ENCODE measurements around the gene IRF9. TPM values are rescaled to one million over a fixed set of nuclear protein-coding genes. Genes with fewer than 3 reads are reported as not detected.
A peak's percentile ranks its signal among the peaks of the same experiment; 100 is the strongest.

IRF9 gene
- total and polyA plus RNA-seq, 2 of the 13 experiments (the other 11 are each of a cell fraction or from before 2014, with no cell fraction given), result 14.9 to 49.7 TPM

- peak; percentile 94 for TF ChIP-seq ZNF225 (CRISPR knock-in tag; IDR thresholded peaks at IDR 0.05)
- no peak for TF ChIP-seq CEBPG (CRISPR knock-in tag; IDR thresholded peaks at IDR 0.05)
- TF ChIP-seq ZNF589 (CRISPR knock-in tag; conservative IDR thresholded peaks at IDR 0.05), result no peak
- TF ChIP-seq BCL6 (CRISPR knock-in tag; IDR thresholded peaks at IDR 0.05), result peak; percentile 80
- TF ChIP-seq ZNF552 (CRISPR knock-in tag; IDR thresholded peaks at IDR 0.05; ENCODE audit: borderline replicate concordance), result peak; percentile 98
- peak; percentile 96 for TF ChIP-seq CERS6 (CRISPR knock-in tag; IDR thresholded peaks at IDR 0.05)
- 0 out of 2 replicates have a peak, but pooled peaks have one; percentile 59 for TF ChIP-seq NCOA1 (CRISPR knock-in tag; IDR thresholded peaks at IDR 0.05)
- peak; percentile 40; the same call in 1 of the 2 replicates for TF ChIP-seq ATAD3A (CRISPR knock-in tag; IDR thresholded peaks at IDR 0.05)
- TF ChIP-seq, protein P1, sequence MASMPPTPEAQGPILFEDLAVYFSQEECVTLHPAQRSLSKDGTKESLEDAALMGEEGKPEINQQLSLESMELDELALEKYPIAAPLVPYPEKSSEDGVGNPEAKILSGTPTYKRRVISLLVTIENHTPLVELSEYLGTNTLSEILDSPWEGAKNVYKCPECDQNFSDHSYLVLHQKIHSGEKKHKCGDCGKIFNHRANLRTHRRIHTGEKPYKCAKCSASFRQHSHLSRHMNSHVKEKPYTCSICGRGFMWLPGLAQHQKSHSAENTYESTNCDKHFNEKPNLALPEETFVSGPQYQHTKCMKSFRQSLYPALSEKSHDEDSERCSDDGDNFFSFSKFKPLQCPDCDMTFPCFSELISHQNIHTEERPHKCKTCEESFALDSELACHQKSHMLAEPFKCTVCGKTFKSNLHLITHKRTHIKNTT (CRISPR knock-in tag; IDR thresholded peaks at IDR 0.05), result peak; percentile 86; the same call in 1 of the 2 replicates
- peak; percentile 90 for TF ChIP-seq FOSL2 (CRISPR knock-in tag; IDR thresholded peaks at IDR 0.05)
- peak; percentile 98 for TF ChIP-seq GATAD1 (CRISPR knock-in tag; IDR thresholded peaks at IDR 0.05)
- TF ChIP-seq DPF2 (CRISPR knock-in tag; IDR thresholded peaks at IDR 0.05; ENCODE audit: borderline replicate concordance, low read depth), result peak; percentile 73; the same call in 1 of the 2 replicates
- peak; percentile 94 for TF ChIP-seq ZFP90 (CRISPR knock-in tag; IDR thresholded peaks at IDR 0.05; ENCODE audit: borderline replicate concordance)
- TF ChIP-seq GATA4 (IDR thresholded peaks at IDR 0.05; ENCODE audit: borderline replicate concordance, low read depth), result peak; percentile 81
- TF ChIP-seq, protein P2, sequence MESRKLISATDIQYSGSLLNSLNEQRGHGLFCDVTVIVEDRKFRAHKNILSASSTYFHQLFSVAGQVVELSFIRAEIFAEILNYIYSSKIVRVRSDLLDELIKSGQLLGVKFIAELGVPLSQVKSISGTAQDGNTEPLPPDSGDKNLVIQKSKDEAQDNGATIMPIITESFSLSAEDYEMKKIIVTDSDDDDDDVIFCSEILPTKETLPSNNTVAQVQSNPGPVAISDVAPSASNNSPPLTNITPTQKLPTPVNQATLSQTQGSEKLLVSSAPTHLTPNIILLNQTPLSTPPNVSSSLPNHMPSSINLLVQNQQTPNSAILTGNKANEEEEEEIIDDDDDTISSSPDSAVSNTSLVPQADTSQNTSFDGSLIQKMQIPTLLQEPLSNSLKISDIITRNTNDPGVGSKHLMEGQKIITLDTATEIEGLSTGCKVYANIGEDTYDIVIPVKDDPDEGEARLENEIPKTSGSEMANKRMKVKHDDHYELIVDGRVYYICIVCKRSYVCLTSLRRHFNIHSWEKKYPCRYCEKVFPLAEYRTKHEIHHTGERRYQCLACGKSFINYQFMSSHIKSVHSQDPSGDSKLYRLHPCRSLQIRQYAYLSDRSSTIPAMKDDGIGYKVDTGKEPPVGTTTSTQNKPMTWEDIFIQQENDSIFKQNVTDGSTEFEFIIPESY (CRISPR knock-in tag; IDR thresholded peaks at IDR 0.05), result no peak; the same call in 1 of the 2 replicates
- TF ChIP-seq CENPX (CRISPR knock-in tag; IDR thresholded peaks at IDR 0.05), result no peak
- no peak for TF ChIP-seq GABPA (IDR thresholded peaks at IDR 0.05; ENCODE audit: low read depth, low read length)
- no peak for TF ChIP-seq GABPA (CRISPR knock-in tag; IDR thresholded peaks at IDR 0.05; ENCODE audit: low read depth)
- TF ChIP-seq HBP1 (CRISPR knock-in tag; IDR thresholded peaks at IDR 0.05; ENCODE audit: low read depth), result peak; percentile 98
- TF ChIP-seq PRMT3 (CRISPR knock-in tag; IDR thresholded peaks at IDR 0.05; ENCODE audit: borderline replicate concordance, low read depth), result no peak
- TF ChIP-seq POLR2G (IDR thresholded peaks at IDR 0.05; ENCODE audit: low read depth, low read length), result peak; percentile 99
- TF ChIP-seq RELA (CRISPR knock-in tag; IDR thresholded peaks at IDR 0.05), result peak; percentile 92; the same call in 1 of the 2 replicates
- TF ChIP-seq ZFP37 (CRISPR knock-in tag; IDR thresholded peaks at IDR 0.05; ENCODE audit: borderline replicate concordance), result peak; percentile 72
- peak; percentile 96 for TF ChIP-seq E2F1 (CRISPR knock-in tag; IDR thresholded peaks at IDR 0.05)
These were observed 34.4 kb downstream of the IRF9 start, which contains the start of gene TM9SF1 (continued) for GRCh38 chr14:24195186-24196070.

All from HepG2 (cell line).